Adrenal gland (tissue), 5 donors: ENCODE results near the gene MCF2L.

Experiments
- CTCF ChIP-seq, 6 experiments: fragments of 450-650 bp in 4 of 6; fragments of 200-600 bp in 2 of 6; sonication (generic) in 1 of 6; IDR thresholded peaks; 1 replicate in 5 of 6; 2 replicates in 1 of 6; pipeline versions ENCODE4 v1.5.1 to v1.8.0; 2016 to 2021; ENCODE audit warnings: antibody characterized with exemption in 6 of 6, mild to moderate bottlenecking in 2 of 6, moderate library complexity in 1 of 6
- POLR2A ChIP-seq, 2 donors: fragments of 450-650 bp; IDR thresholded peaks; one replicate each; pipeline ENCODE4 v1.6.1; 2017; ENCODE audit warnings: antibody characterized with exemption in 2 of 2, mild to moderate bottlenecking in 2 of 2, moderate library complexity in 1 of 2
- donor health status: DM: no; HTN: no; CAD: no.

DNA sequence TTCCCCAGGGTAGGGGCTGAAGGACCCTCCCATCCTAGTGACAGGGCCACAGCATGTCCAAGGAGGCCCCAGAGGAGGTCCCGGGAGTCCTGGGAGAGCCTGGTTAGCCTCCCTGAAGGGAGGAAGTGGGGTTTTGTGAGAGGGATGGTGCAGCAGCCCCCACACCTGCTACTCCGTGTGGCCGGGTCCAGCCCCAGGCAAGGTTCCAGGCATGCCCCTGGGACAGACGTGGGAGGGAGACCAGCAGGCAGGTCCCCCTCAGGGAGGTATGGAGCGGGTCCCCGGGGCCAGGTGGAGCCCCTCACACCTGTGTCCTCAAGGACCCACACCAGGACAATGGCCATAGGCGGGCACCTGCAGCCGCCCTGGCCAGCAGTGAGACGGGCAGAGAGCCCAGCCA lies 134.6 kb downstream of the MCF2L start:
- TF ChIP-seq CTCF (IDR thresholded peaks at IDR 0.05) (no peak), POLR2A (IDR thresholded peaks at IDR 0.05) (no peak)
